Thoracic aorta (tissue), 2 donors: ENCODE results near the gene PCGF3. TPM values are rescaled to one million over a fixed set of nuclear protein-coding genes. Genes with fewer than 3 reads are reported as not detected.

Source experiments
- ATAC-seq: fragments of 150-250 bp; one replicate; pipeline ENCODE4 v1.8.0; 2017; ENCODE audit warnings: low read depth; ENCODE audit not compliant: insufficient number of reproducible peaks, low FRiP score
- DNase-seq: peaks from one replicate; pipeline ENCODE4 v3.0.0-alpha.2; 2020; ENCODE audit warnings: low spot score
- H3K27ac ChIP-seq, 2 donors: fragments of 200-600 bp; sonication (generic); 1 replicate in 1 of 2; 2 replicates in 1 of 2; pipeline ENCODE4 v1.5.1; 2016; ENCODE audit warnings: mild to moderate bottlenecking in 2 of 2, moderate library complexity in 2 of 2
- H3K27me3 ChIP-seq: fragments of 200-600 bp; sonication (generic); replicated peaks from 2 replicates; pipeline ENCODE4 v1.6.0; 2016; ENCODE audit warnings: mild to moderate bottlenecking; ENCODE audit not compliant: insufficient read depth
- H3K36me3 ChIP-seq: fragments of 200-600 bp; sonication (generic); one replicate; pipeline ENCODE4 v1.5.1; 2016
- H3K4me1 ChIP-seq, 2 donors: fragments of 200-600 bp; sonication (generic); 1 replicate in 1 of 2; 2 replicates in 1 of 2; pipeline versions ENCODE4 v1.5.1 to v1.6.0; 2016; ENCODE audit warnings: low read depth in 2 of 2, mild to moderate bottlenecking in 1 of 2; ENCODE audit not compliant: control insufficient read depth in 1 of 2
- H3K4me3 ChIP-seq: fragments of 200-600 bp; sonication (generic); 2 replicates; pipeline ENCODE4 v1.5.1; 2016; ENCODE audit warnings: mild to moderate bottlenecking
- H3K9me3 ChIP-seq: fragments of 200-600 bp; sonication (generic); 2 replicates; pipeline ENCODE4 v1.5.1; 2016
- total RNA-seq, 2 donors: library from RNA; depleted of rRNA; stranded (reverse); fragments of >200 nt; gene quantifications; one replicate each; pipeline versions ENCODE4 v1.1.0 to v1.2.3, GENCODE V29; 2016
- TF ChIP-seq, protein P1 (sequence below): fragments of 200-600 bp; sonication (generic); IDR thresholded peaks from one replicate; pipeline ENCODE4 v1.5.1; 2019; ENCODE audit warnings: antibody characterized with exemption

PCGF3 gene
- total RNA-seq, 2 donors from 2014 or later, result 50.4 to 83.2 TPM

DNA sequence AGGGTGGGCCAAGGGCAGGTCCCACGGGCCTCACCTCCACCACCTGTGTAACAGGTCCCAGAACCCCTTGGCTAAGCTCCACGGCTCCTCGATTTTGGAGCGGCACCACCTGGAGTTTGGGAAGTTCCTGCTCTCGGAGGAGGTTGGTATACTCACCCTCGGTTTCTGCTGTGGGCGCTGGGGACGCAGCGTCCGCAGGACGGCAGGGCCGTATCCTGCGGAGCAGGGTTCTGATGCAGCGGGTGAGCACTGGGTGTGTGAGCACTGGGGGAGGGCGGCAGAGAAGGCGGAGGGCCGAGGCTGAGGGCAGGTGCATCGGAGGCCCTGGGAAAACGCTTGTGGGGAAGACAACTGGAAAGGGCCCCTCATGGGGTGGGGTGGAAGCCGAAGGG is 42.6 kb upstream of the PCGF3 start:
- TF ChIP-seq, protein P1, sequence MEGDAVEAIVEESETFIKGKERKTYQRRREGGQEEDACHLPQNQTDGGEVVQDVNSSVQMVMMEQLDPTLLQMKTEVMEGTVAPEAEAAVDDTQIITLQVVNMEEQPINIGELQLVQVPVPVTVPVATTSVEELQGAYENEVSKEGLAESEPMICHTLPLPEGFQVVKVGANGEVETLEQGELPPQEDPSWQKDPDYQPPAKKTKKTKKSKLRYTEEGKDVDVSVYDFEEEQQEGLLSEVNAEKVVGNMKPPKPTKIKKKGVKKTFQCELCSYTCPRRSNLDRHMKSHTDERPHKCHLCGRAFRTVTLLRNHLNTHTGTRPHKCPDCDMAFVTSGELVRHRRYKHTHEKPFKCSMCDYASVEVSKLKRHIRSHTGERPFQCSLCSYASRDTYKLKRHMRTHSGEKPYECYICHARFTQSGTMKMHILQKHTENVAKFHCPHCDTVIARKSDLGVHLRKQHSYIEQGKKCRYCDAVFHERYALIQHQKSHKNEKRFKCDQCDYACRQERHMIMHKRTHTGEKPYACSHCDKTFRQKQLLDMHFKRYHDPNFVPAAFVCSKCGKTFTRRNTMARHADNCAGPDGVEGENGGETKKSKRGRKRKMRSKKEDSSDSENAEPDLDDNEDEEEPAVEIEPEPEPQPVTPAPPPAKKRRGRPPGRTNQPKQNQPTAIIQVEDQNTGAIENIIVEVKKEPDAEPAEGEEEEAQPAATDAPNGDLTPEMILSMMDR, result no peak
- no peak overlapping the region for H3K27ac ChIP-seq
- DNase-seq (no peak), ATAC-seq (no peak)
- no peaks in the 10 kb centered on the region for H3K9me3 ChIP-seq
- no peaks in the 10 kb centered on the region for H3K27me3 ChIP-seq
- no peaks in the 10 kb centered on the region for H3K36me3 ChIP-seq
- no peaks in the 10 kb centered on the region for H3K4me1 ChIP-seq
- H3K4me3 ChIP-seq, result peak overlapping the region; percentile 80

DNA sequence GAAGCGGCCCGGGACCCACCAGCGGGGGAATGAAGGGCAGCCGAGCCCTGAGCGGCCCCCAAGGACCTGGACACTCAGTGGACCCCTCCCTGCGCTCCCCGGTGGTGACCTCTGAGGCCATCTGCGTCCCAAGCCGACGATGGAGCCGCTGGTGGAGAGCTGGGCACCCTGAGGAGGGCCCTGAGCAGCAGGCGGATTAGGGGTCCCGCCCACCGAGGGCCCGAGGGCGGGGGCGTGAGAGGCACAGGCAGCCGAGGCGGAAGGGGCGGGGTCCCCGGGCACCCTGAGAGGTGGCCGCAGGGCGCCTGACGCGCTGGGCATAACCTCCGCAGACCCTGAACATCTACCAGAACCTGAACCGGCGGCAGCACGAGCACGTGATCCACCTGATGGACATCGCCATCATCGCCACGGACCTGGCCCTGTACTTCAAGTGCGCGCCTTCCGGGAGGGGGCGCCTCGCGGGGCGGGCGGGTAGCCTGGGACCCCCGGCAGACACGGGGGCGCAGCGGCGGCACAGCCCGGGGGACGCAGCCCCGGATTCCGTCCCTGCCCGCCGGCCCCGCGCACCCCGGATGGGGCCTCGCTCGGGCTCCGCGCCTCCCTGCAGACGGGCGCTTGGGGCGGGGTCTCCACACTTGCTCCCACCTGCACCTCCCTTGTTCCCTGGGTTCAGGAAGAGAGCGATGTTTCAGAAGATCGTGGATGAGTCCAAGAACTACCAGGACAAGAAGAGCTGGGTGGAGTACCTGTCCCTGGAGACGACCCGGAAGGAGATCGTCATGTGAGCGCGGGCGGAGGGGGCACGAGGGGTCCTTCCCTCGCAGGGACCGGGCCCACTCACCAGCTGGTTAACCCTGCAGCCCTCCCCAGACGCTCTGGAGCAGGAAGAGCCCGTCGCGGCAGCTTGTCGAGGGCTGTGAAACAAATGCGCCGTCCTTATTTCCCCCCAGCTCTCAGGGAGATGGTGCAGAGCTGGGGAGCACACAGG is 41.9 kb upstream of the PCGF3 start:
- DNase-seq, result no peak
- no peak overlapping the region for H3K27ac ChIP-seq

DNA sequence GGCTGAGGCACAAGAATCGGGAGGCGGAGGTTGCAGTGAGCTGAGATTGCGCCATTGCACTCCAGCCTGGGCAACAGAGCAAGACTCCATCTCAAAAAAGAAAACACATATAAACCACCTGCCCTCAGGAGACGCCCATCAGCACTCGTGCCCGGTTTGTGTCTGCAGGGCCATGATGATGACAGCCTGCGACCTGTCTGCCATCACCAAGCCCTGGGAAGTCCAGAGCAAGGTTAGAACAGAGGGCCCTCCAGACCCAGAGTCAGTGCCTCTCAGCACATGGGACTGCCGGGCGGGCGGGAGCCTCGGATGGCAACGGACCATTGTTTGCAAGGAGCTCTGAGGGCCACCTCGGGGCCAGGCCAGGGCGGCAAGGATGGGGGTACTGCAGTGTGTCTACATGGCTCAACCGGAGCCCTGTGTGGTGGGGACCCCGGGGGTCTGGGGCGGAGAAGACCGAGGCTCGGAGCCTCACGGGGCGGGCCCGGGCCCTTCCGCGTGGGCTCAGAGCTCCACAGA is 40.9 kb upstream of the PCGF3 start:
- TF ChIP-seq, protein P1, result no peak
- ATAC-seq, result no peak
- Histone ChIP-seq H3K9me3 (no peaks in the 10 kb centered on the region), H3K4me3 (no peak overlapping the region), H3K27ac (no peak overlapping the region), H3K4me1 (no peaks in the 10 kb centered on the region), H3K36me3 (no peaks in the 10 kb centered on the region), H3K27me3 (no peaks in the 10 kb centered on the region)
- no peak for DNase-seq

More for the DNA sequence above, 41.9 kb upstream of the PCGF3 start:
- Histone ChIP-seq H3K27me3 (no peaks in the 10 kb centered on the region), H3K36me3 (no peaks in the 10 kb centered on the region), H3K4me1 (no peaks in the 10 kb centered on the region), H3K9me3 (no peaks in the 10 kb centered on the region), H3K4me3 (peak overlapping the region; percentile 80)
- TF ChIP-seq, protein P1, result no peak
- ATAC-seq, result no peak

DNA sequence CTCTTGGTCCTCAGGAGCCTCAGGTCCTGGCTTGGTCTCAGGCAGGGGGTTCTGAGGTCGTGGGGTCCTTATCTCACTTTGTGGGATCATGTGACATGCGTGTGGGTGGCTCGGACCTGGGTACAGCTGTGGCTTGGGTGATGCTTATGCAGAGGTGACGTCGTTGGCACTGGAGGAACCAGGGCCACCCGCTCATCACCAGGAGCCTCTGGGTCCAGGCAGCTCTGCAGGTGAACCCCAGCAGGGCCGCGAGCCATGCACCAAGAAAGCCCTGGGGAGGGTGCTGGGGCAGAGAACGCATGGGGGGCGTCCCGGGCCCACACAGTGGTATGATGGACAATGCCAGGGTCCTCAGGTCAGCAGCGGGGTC is 40.3 kb upstream of the PCGF3 start:
- H3K4me1 ChIP-seq, result no peaks in the 10 kb centered on the region
- H3K27me3 ChIP-seq, result no peaks in the 10 kb centered on the region
- TF ChIP-seq, protein P1, result no peak
- no peak overlapping the region for H3K27ac ChIP-seq
- ATAC-seq (no peak), DNase-seq (no peak)
- no peaks in the 10 kb centered on the region for H3K9me3 ChIP-seq
- H3K4me3 ChIP-seq, result no peak overlapping the region
- peaks cover under 1% of the 10 kb centered on the region for H3K36me3 ChIP-seq

DNA sequence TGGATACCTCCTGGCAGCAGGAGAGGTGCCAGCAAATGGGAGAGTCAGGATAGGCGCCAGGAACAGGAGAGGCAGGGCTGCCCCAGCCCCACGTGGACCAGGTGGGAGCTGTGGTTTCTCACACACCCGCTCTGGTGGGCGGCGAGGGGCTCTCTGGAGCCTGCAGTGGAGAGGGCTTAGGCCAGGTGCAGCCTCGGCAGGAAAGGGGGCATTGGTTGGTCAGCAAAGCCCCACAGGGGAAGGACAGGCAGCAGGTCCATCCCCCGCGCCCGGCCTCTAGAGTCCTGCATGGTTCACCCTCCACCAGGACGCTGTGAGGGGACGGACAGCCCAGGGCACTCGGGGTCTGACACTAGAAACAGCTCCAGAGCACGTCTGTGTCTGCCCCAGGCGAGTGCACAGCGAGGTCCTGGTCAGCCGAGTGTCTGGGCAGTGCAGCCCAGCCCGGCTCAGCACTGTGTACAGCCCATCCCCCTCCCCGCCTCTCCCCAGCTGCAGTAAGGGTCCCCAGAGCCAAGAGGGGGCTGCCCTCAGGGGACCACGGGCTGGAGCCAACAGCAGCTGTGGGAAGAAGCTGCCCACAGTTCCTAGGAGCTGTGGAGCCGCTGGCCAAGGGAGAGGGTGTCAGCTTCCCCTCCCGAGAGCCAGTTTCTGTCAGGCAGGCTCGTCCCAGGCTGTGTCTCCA is 39.7 kb upstream of the PCGF3 start:
- H3K9me3 ChIP-seq, result no peaks in the 10 kb centered on the region
- no peaks in the 10 kb centered on the region for H3K4me1 ChIP-seq
- H3K36me3 ChIP-seq, result peaks cover 6% of the 10 kb centered on the region
- no peak overlapping the region for H3K4me3 ChIP-seq
- no peak for ATAC-seq
- DNase-seq, result no peak
- TF ChIP-seq, protein P1, result no peak
- H3K27me3 ChIP-seq, result no peaks in the 10 kb centered on the region
- H3K27ac ChIP-seq, result no peak overlapping the region
